CD4-positive, alpha-beta memory T cell (primary cell): Measurements from ENCODE around the gene CDH3. TPM values are rescaled to one million over a fixed set of nuclear protein-coding genes. Genes with fewer than 3 reads are reported as not detected.

Source experiments
- CTCF ChIA-PET: fragments of 350-600 bp; sonication (Branson Sonifier 250); formaldehyde crosslinking; loops from one replicate; lab custom pipeline; 2021; ENCODE audit warnings: inconsistent platforms; ENCODE audit not compliant: partially characterized antibody; lab: Charles Lee
- POLR2A ChIA-PET: fragments of 350-600 bp; sonication (Branson Sonifier 250); formaldehyde crosslinking; loops from one replicate; lab custom pipeline; 2021; ENCODE audit not compliant: partially characterized antibody; lab: Charles Lee
- DNase-seq, 5 donors: peaks; one replicate each; pipeline versions ENCODE4 v3.0.0 to v3.0.0-alpha.2; 2020 to 2022; ENCODE audit warnings: mixed read lengths in 1 of 5
- H3K27ac ChIP-seq: one replicate; pipeline ENCODE4 v1.7.0; 2013; ENCODE audit warnings: low read depth, low read length
- H3K27me3 ChIP-seq: 2 replicates; pipeline ENCODE4 v1.7.0; 2013; ENCODE audit warnings: mild to moderate bottlenecking, low read length, moderate library complexity; ENCODE audit not compliant: insufficient read depth
- H3K36me3 ChIP-seq: 2 replicates; pipeline ENCODE4 v1.7.0; 2013; ENCODE audit warnings: mild to moderate bottlenecking, low read length, moderate library complexity; ENCODE audit not compliant: insufficient read depth
- H3K4me1 ChIP-seq: 2 replicates; pipeline ENCODE4 v1.7.0; 2013; ENCODE audit warnings: mild to moderate bottlenecking, low read length, moderate library complexity; ENCODE audit not compliant: insufficient read depth
- H3K4me3 ChIP-seq, 2 donors: one replicate each; pipeline ENCODE4 v1.7.0; 2013; ENCODE audit warnings: low read length in 2 of 2, mild to moderate bottlenecking in 1 of 2
- H3K9me3 ChIP-seq, 2 donors: one replicate each; pipeline ENCODE4 v1.7.0; 2013; ENCODE audit warnings: low read length in 2 of 2, control low read depth in 1 of 2; ENCODE audit not compliant: control insufficient read depth in 1 of 2
- H3K27ac Mint-ChIP-seq, 7 donors: one replicate each; pipeline ENCODE4 v1.8.0; 2020 to 2021; ENCODE audit warnings: mixed read lengths in 7 of 7, mild to moderate bottlenecking in 6 of 7, inconsistent platforms in 3 of 7, moderate library complexity in 3 of 7
- H3K27me3 Mint-ChIP-seq, 2 donors: one replicate each; pipeline ENCODE4 v1.8.0; 2020 to 2021; ENCODE audit warnings: mixed read lengths in 2 of 2
- H3K36me3 Mint-ChIP-seq, 2 donors: one replicate each; pipeline ENCODE4 v1.8.0; 2020 to 2021; ENCODE audit warnings: mixed read lengths in 2 of 2, inconsistent platforms in 1 of 2, mild to moderate bottlenecking in 1 of 2
- H3K4me1 Mint-ChIP-seq, 4 donors: one replicate each; pipeline ENCODE4 v1.8.0; 2020 to 2021; ENCODE audit warnings: mixed read lengths in 4 of 4, mild to moderate bottlenecking in 1 of 4
- H3K4me3 Mint-ChIP-seq, 8 donors: one replicate each; pipeline ENCODE4 v1.8.0; 2020 to 2021; ENCODE audit warnings: mixed read lengths in 8 of 8, mild to moderate bottlenecking in 7 of 8, moderate library complexity in 6 of 8, inconsistent platforms in 3 of 8
- H3K9me3 Mint-ChIP-seq, 8 donors: one replicate each; pipeline ENCODE4 v1.8.0; 2020 to 2021; ENCODE audit warnings: mixed read lengths in 8 of 8, mild to moderate bottlenecking in 5 of 8, inconsistent platforms in 3 of 8, moderate library complexity in 1 of 8
- intact Hi-C: fragments of 100-400 bp; cut with micrococcal nuclease; formaldehyde crosslinking; loops from one replicate; pipeline ENCODE4 v1.15.1; 2023
- polyA plus RNA-seq, 2 donors: library from polyadenylated mRNA; unstranded; fragments of 300-500 nt; fragmentation: Illumina TruSeq; gene quantifications; one replicate each; pipeline ENCODE4 v1.2.3, GENCODE V29; 2021
- total RNA-seq, 2 experiments: library from RNA; stranded (reverse); gene quantifications; one replicate each; pipeline ENCODE4 v1.2.3, GENCODE V29; 2021

CDH3 gene
- total and polyA plus RNA-seq, 4 experiments from 2014 or later, result 0.39 to 0.47 TPM; not detected in 2

GRCh38 chr16:68685685-68686478 lies 40.8 kb downstream of the CDH3 start:
- Mint-ChIP-seq H3K27me3 (no peaks in the 10 kb centered on the region), H3K9me3 (no peaks in the 10 kb centered on the region), H3K27ac (no peak overlapping the region), H3K4me1 (no peaks in the 10 kb centered on the region), H3K4me3 (no peak overlapping the region), H3K36me3 (no peaks in the 10 kb centered on the region)
- Histone ChIP-seq H3K27ac (no peak overlapping the region), H3K9me3 (no peaks in the 10 kb centered on the region), H3K27me3 (no peaks in the 10 kb centered on the region), H3K36me3 (no peaks in the 10 kb centered on the region), H3K4me1 (no peaks in the 10 kb centered on the region), H3K4me3 (no peak overlapping the region)
- ChIA-PET CTCF (no interaction called here), POLR2A (no interaction called here)
- DNase-seq, result no peak
- intact Hi-C loops, result no loop called here

DNA sequence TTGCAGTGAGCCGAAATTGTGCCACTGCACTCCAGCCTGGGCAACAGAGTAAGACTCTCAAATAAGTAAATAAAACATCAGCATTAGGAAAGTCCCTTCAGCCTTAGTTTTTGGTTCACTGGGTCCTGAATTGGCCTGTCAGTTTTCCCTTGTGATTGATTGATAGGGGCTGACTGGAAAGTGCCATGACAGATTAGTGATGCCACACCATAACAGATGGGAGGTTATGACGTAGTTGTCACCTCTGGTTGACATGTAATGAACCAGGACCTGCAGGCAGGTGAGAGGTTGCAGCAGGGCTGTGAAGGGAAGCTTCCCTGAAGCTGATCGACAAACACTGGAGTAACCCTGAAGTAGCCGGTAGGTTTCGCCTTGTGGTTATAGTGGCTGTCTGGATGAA lies 41.8 kb downstream of the CDH3 start:
- no peaks in the 10 kb centered on the region for H3K27me3 ChIP-seq
- H3K4me1 Mint-ChIP-seq, result no peaks in the 10 kb centered on the region

DNA sequence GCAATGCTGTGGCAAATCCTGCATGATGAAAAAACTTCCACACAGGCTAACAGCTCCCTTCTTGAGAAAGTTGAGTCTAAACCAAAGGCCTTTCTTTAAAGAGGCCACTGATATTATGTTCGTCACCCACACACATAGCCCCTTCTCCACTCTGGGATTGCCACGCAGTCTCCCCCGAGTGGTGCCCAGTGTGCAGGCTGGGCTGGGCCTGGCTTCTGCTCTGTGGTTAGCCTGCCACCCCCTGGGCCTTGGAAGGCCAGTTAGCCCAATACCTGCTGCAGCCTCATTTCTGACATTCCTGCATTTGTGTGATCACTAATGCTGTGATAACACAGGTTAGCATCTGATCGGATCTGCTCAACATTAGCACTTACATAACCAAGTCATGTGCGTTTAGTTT lies 44.8 kb downstream of the CDH3 start:
- no peaks in the 10 kb centered on the region for H3K4me1 ChIP-seq
- H3K4me3 ChIP-seq, result no peak overlapping the region
- H3K36me3 Mint-ChIP-seq, result no peaks in the 10 kb centered on the region
- intact Hi-C loops, result no loop called here
- H3K4me1 Mint-ChIP-seq, result no peaks in the 10 kb centered on the region
- ChIA-PET POLR2A (no interaction called here), CTCF (interaction anchor here (2.9 kb wide), 1 partner anchor 14 kb away, joined by 13 read pairs; no protein-coding TSS in a partner anchor)
- DNase-seq, result no peak
- H3K27me3 Mint-ChIP-seq, result peaks cover 0 to 3% of the 10 kb centered on the region in 2 donors
- no peaks in the 10 kb centered on the region for H3K27me3 ChIP-seq
- no peak overlapping the region for H3K27ac ChIP-seq
- no peak overlapping the region for H3K4me3 Mint-ChIP-seq
- no peaks in the 10 kb centered on the region for H3K9me3 Mint-ChIP-seq
- no peak overlapping the region for H3K27ac Mint-ChIP-seq
- H3K9me3 ChIP-seq, result no peaks in the 10 kb centered on the region
- no peaks in the 10 kb centered on the region for H3K36me3 ChIP-seq

More for the DNA sequence above, 41.8 kb downstream of the CDH3 start:
- Histone ChIP-seq H3K27ac (no peak overlapping the region), H3K36me3 (no peaks in the 10 kb centered on the region), H3K4me3 (no peak overlapping the region), H3K9me3 (no peaks in the 10 kb centered on the region), H3K4me1 (no peaks in the 10 kb centered on the region)
- Mint-ChIP-seq H3K36me3 (no peaks in the 10 kb centered on the region), H3K27ac (no peak overlapping the region), H3K27me3 (no peaks in the 10 kb centered on the region), H3K4me3 (no peak overlapping the region), H3K9me3 (no peaks in the 10 kb centered on the region)
- CTCF ChIA-PET, result no interaction called here
- no peak for DNase-seq
- intact Hi-C loops, result no loop called here
- POLR2A ChIA-PET, result no interaction called here

GRCh38 chr16:68695575-68695974 lies 50.5 kb downstream of the CDH3 start:
- Mint-ChIP-seq H3K4me1 (no peaks in the 10 kb centered on the region), H3K27me3 (peaks cover 0 to 7% of the 10 kb centered on the region in 2 donors), H3K9me3 (no peaks in the 10 kb centered on the region), H3K27ac (no peak overlapping the region), H3K4me3 (no peak overlapping the region), H3K36me3 (no peaks in the 10 kb centered on the region)
- intact Hi-C loops, result no loop called here
- no peak for DNase-seq
- Histone ChIP-seq H3K36me3 (no peaks in the 10 kb centered on the region), H3K27me3 (no peaks in the 10 kb centered on the region), H3K4me1 (no peaks in the 10 kb centered on the region), H3K9me3 (no peaks in the 10 kb centered on the region), H3K4me3 (no peak overlapping the region), H3K27ac (no peak overlapping the region)
- POLR2A ChIA-PET, result no interaction called here
- CTCF ChIA-PET, result no interaction called here

- Mint-ChIP-seq H3K4me1 (no peaks in the 10 kb centered on the region), H3K27me3 (peaks cover 0 to 7% of the 10 kb centered on the region in 2 donors), H3K27ac (no peak overlapping the region), H3K4me3 (peak overlapping the region in 1 of 8 donors; percentile 7), H3K9me3 (no peaks in the 10 kb centered on the region), H3K36me3 (no peaks in the 10 kb centered on the region)
- no peak for DNase-seq
- no peaks in the 10 kb centered on the region for H3K36me3 ChIP-seq
- H3K27ac ChIP-seq, result no peak overlapping the region
- no peaks in the 10 kb centered on the region for H3K9me3 ChIP-seq
- POLR2A ChIA-PET, result no interaction called here
- no peak overlapping the region for H3K4me3 ChIP-seq
- no peaks in the 10 kb centered on the region for H3K4me1 ChIP-seq
- CTCF ChIA-PET, result no interaction called here
- H3K27me3 ChIP-seq, result no peaks in the 10 kb centered on the region
- intact Hi-C loops, result no loop called here
These were observed 51.4 kb downstream of the CDH3 start for GRCh38 chr16:68696514-68696913.

GRCh38 chr16:68698091-68698490 lies 53.0 kb downstream of the CDH3 start:
- DNase-seq, result no peak
- Mint-ChIP-seq H3K4me3 (no peak overlapping the region), H3K36me3 (no peaks in the 10 kb centered on the region), H3K27ac (no peak overlapping the region), H3K27me3 (peaks cover 0 to 7% of the 10 kb centered on the region in 2 donors), H3K4me1 (no peaks in the 10 kb centered on the region), H3K9me3 (no peaks in the 10 kb centered on the region)
- no peaks in the 10 kb centered on the region for H3K9me3 ChIP-seq
- intact Hi-C loops, result no loop called here
- no peaks in the 10 kb centered on the region for H3K4me1 ChIP-seq
- ChIA-PET CTCF (no interaction called here), POLR2A (no interaction called here)
- H3K36me3 ChIP-seq, result no peaks in the 10 kb centered on the region
- no peaks in the 10 kb centered on the region for H3K27me3 ChIP-seq
- no peak overlapping the region for H3K4me3 ChIP-seq
- no peak overlapping the region for H3K27ac ChIP-seq

GRCh38 chr16:68700120-68700519 lies 55.0 kb downstream of the CDH3 start:
- H3K36me3 Mint-ChIP-seq, result no peaks in the 10 kb centered on the region
- H3K4me3 Mint-ChIP-seq, result no peak overlapping the region
- POLR2A ChIA-PET, result no interaction called here
- no peak overlapping the region for H3K4me3 ChIP-seq
- CTCF ChIA-PET, result no interaction called here
- H3K9me3 ChIP-seq, result no peaks in the 10 kb centered on the region
- DNase-seq, result no peak
- no peaks in the 10 kb centered on the region for H3K4me1 ChIP-seq
- H3K9me3 Mint-ChIP-seq, result no peaks in the 10 kb centered on the region
- intact Hi-C loops, result loop anchor here (5.0 kb wide), 1 partner anchor 427 kb away; no protein-coding TSS in a partner anchor
- no peaks in the 10 kb centered on the region for H3K27me3 ChIP-seq
- H3K4me1 Mint-ChIP-seq, result no peaks in the 10 kb centered on the region
- H3K27me3 Mint-ChIP-seq, result peaks cover 3 to 7% of the 10 kb centered on the region in 2 donors
- no peak overlapping the region for H3K27ac Mint-ChIP-seq
- H3K27ac ChIP-seq, result no peak overlapping the region
- no peaks in the 10 kb centered on the region for H3K36me3 ChIP-seq
